ENCODE measurements around the gene AOPEP. TPM values are rescaled to one million over a fixed set of nuclear protein-coding genes. Genes with fewer than 3 reads are reported as not detected.

AOPEP gene
- total and polyA plus RNA-seq, 2 of the 13 experiments (the other 11 are each of a cell fraction or from before 2014, with no cell fraction given), result 22.2 to 41.6 TPM

- TF ChIP-seq ZNF142 (CRISPR knock-in tag; IDR thresholded peaks at IDR 0.05), result no peak
- no peak for TF ChIP-seq RCOR2 (CRISPR knock-in tag; IDR thresholded peaks at IDR 0.05)
- no peak for TF ChIP-seq ARNT (IDR thresholded peaks at IDR 0.05)
- TF ChIP-seq ZNF670 (CRISPR knock-in tag; IDR thresholded peaks at IDR 0.05; ENCODE audit: borderline replicate concordance), result no peak
- TF ChIP-seq FOXO1 (CRISPR knock-in tag; IDR thresholded peaks at IDR 0.05), result no peak
- TF ChIP-seq ZNF256 (CRISPR knock-in tag; conservative IDR thresholded peaks at IDR 0.05), result no peak
- no peak for TF ChIP-seq ATF2 (CRISPR knock-in tag; IDR thresholded peaks at IDR 0.05)
- peak; percentile 82 for TF ChIP-seq RARA (CRISPR knock-in tag; IDR thresholded peaks at IDR 0.05)
- TF ChIP-seq MTF1 (CRISPR knock-in tag; IDR thresholded peaks at IDR 0.05), result no peak
- TF ChIP-seq MXD1 (CRISPR knock-in tag; IDR thresholded peaks at IDR 0.05), result no peak
- no peak for TF ChIP-seq ZHX1 (CRISPR knock-in tag; IDR thresholded peaks at IDR 0.05; ENCODE audit: low read depth)
- no peak for TF ChIP-seq CHD2 (IDR thresholded peaks at IDR 0.05; ENCODE audit: low read depth, low read length)
- TF ChIP-seq ZNF687 (CRISPR knock-in tag; IDR thresholded peaks at IDR 0.05), result no peak
- no peak for TF ChIP-seq IKZF1 (IDR thresholded peaks at IDR 0.05)
- no peak for TF ChIP-seq MTA1 (CRISPR knock-in tag; IDR thresholded peaks at IDR 0.05; ENCODE audit: borderline replicate concordance)
Measured at GRCh38 chr9:94899464-94900221, 173.1 kb downstream of the AOPEP start (continued).
